ENCODE measurements around the gene ENOX1. TPM values are rescaled to one million over a fixed set of nuclear protein-coding genes. Genes with fewer than 3 reads are reported as not detected.

ENOX1 gene
- total and polyA plus RNA-seq, 2 donors (not counting 3 experiments of a cell fraction or from before 2014, with no cell fraction given), result 0.17 to 0.97 TPM

DNA sequence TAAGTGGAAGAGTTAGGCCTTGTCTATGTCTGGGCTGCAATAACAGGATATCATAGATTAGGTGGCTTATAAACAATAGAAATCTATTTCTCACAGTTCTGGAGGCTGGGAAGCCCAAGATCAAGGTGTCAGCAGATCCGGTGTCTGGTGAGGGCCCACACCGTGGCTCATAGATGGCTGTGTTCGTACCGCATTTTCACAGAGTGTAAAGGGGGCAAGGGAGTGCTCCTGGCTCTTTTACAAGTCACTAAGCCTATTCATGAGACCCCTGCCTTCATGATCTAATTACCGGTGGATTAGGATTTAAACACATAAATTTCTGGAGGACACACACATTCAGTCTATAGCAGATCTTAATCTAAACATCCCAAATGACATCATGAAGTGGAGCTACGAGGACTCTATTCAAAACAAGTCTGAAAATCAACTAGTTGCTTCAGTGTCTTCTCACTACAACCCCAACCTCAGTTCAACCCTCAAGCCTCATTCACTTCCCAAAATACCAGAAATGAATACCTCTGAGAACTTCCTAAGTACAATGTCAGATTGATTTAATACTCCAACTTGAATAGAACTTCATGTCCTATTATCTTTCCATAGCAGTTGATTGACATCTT lies 23.5 kb downstream of the ENOX1 start:
- Histone ChIP-seq H3K4me1 (ENCODE audit: control insufficient read depth, extremely low read depth, insufficient read depth, low read length) (no peaks in the 10 kb centered on the region), H3K9ac (replicated peaks; ENCODE audit: extremely low read depth, insufficient read depth, low read length) (no peak overlapping the region), H3K27me3 (ENCODE audit: control insufficient read depth in 2 of 2, insufficient read depth in 2 of 2, low read length in 2 of 2) (no peaks in the 10 kb centered on the region), H3K4me3 (replicated peaks in 1 of 3; ENCODE audit: insufficient read depth in 1 of 3, low read depth in 1 of 3, low read length in 3 of 3) (no peak overlapping the region), H3K79me2 (ENCODE audit: control insufficient read depth, insufficient read depth, low read length) (no peaks in the 10 kb centered on the region), H3K36me3 (ENCODE audit: control insufficient read depth in 2 of 2, extremely low read depth in 1 of 2, insufficient read depth in 2 of 2, low read length in 2 of 2) (no peaks in the 10 kb centered on the region), H4K20me1 (replicated peaks; ENCODE audit: control insufficient read depth, extremely low read depth, insufficient read depth, low read length) (no peaks in the 10 kb centered on the region), H3K4me2 (ENCODE audit: insufficient read depth, low read length) (no peak overlapping the region), H3K27ac (ENCODE audit: insufficient read depth, low read depth, low read length) (no peak overlapping the region), H2AFZ (ENCODE audit: low read depth, low read length) (no peak overlapping the region), H3K9me1 (replicated peaks; ENCODE audit: control insufficient read depth, extremely low read depth, insufficient read depth, low read length) (no peaks in the 10 kb centered on the region), H3K9me3 (replicated peaks; ENCODE audit: control insufficient read depth, insufficient read depth, low read length) (no peaks in the 10 kb centered on the region)
- TF ChIP-seq, protein P1, sequence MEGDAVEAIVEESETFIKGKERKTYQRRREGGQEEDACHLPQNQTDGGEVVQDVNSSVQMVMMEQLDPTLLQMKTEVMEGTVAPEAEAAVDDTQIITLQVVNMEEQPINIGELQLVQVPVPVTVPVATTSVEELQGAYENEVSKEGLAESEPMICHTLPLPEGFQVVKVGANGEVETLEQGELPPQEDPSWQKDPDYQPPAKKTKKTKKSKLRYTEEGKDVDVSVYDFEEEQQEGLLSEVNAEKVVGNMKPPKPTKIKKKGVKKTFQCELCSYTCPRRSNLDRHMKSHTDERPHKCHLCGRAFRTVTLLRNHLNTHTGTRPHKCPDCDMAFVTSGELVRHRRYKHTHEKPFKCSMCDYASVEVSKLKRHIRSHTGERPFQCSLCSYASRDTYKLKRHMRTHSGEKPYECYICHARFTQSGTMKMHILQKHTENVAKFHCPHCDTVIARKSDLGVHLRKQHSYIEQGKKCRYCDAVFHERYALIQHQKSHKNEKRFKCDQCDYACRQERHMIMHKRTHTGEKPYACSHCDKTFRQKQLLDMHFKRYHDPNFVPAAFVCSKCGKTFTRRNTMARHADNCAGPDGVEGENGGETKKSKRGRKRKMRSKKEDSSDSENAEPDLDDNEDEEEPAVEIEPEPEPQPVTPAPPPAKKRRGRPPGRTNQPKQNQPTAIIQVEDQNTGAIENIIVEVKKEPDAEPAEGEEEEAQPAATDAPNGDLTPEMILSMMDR (IDR thresholded peaks at IDR 0.05; ENCODE audit: extremely low read depth in 1 of 2, insufficient read depth in 1 of 2, low read depth in 1 of 2, low read length in 2 of 2), result no peak
- TF ChIP-seq POLR2A (IDR thresholded peaks at IDR 0.05; ENCODE audit: low read depth, low read length) (no peak), MYC (IDR thresholded peaks at IDR 0.05; ENCODE audit: low read depth, low read length) (no peak), POLR2AphosphoS5 (IDR thresholded peaks at IDR 0.05; ENCODE audit: insufficient read depth, low read depth, low read length) (no peak), JUN (IDR thresholded peaks at IDR 0.05; ENCODE audit: borderline replicate concordance, insufficient read depth, insufficient read length, low read depth) (no peak), GATA2 (IDR thresholded peaks at IDR 0.05; ENCODE audit: insufficient read depth, insufficient read length, low read depth, low read length) (no peak)
- intact Hi-C loops (cut with micrococcal nuclease), result no loop called here
- POLR2A ChIA-PET, result no interaction called here
- DNase-seq (ENCODE audit: low read depth, low spot score) (no peak), FAIRE-seq (no peak)
- dilution Hi-C loops (cut with MboI; ENCODE audit: extremely low pct_ligation_motif_present, low sequenced_read_pairs), result no loop called here
- CTCF ChIA-PET, result no interaction called here
- no TSS peak for BruUV-seq (replicated peaks)
